Immature natural killer cell (primary cell): ENCODE data around the gene DNMBP. TPM values are rescaled to one million over a fixed set of nuclear protein-coding genes. Genes with fewer than 3 reads are reported as not detected.
"Not testable (repeated sequence)": the region's sequence is repeated elsewhere in the genome, so short reads cannot be mapped to it uniquely, and the experiment has no call there.

ENCODE experiments used
- DNase-seq, 3 donors: peaks; one replicate each; pipeline ENCODE4 v3.0.0; 2022; ENCODE audit warnings: mixed read lengths in 1 of 3
- H3K27ac Mint-ChIP-seq, 6 donors: one replicate each; pipeline ENCODE4 v1.8.0; 2020; ENCODE audit warnings: mixed read lengths in 6 of 6, mild to moderate bottlenecking in 5 of 6, inconsistent platforms in 4 of 6, moderate library complexity in 3 of 6
- H3K27me3 Mint-ChIP-seq, 3 donors: one replicate each; pipeline ENCODE4 v1.8.0; 2020 to 2021; ENCODE audit warnings: low read depth in 3 of 3, mild to moderate bottlenecking in 3 of 3, mixed read lengths in 3 of 3, moderate library complexity in 3 of 3, inconsistent platforms in 1 of 3
- H3K36me3 Mint-ChIP-seq, 3 donors: one replicate each; pipeline ENCODE4 v1.8.0; 2020; ENCODE audit warnings: mixed read lengths in 3 of 3, inconsistent platforms in 2 of 3, mild to moderate bottlenecking in 2 of 3
- H3K4me1 Mint-ChIP-seq, 2 donors: one replicate each; pipeline ENCODE4 v1.8.0; 2020; ENCODE audit warnings: inconsistent platforms in 2 of 2, mild to moderate bottlenecking in 2 of 2, mixed read lengths in 2 of 2, moderate library complexity in 1 of 2
- H3K4me3 Mint-ChIP-seq, 5 donors: one replicate each; pipeline ENCODE4 v1.8.0; 2020; ENCODE audit warnings: mild to moderate bottlenecking in 5 of 5, mixed read lengths in 5 of 5, inconsistent platforms in 3 of 5, moderate library complexity in 3 of 5
- H3K9me3 Mint-ChIP-seq, 6 donors: one replicate each; pipeline ENCODE4 v1.8.0; 2020; ENCODE audit warnings: mild to moderate bottlenecking in 6 of 6, mixed read lengths in 6 of 6, inconsistent platforms in 4 of 6, moderate library complexity in 3 of 6
- polyA plus RNA-seq, 3 donors: library from polyadenylated mRNA; unstranded; fragments of 300-500 nt; fragmentation: Illumina TruSeq; gene quantifications; one replicate each; pipeline ENCODE4 v1.2.3, GENCODE V29; 2021

DNMBP gene
- polyA plus RNA-seq, 3 donors from 2014 or later: 0.41 to 2.8 TPM; not detected in 1

- Mint-ChIP-seq H3K27me3 (peaks cover 0 to 6% (median 0%) of the 10 kb centered on the region in 3 donors), H3K36me3 (peaks cover 0 to 5% (median 4%) of the 10 kb centered on the region in 3 donors), H3K4me3 (peak overlapping the region; percentile 54 to 84 (median 75)), H3K9me3 (no peaks in the 10 kb centered on the region), H3K27ac (peak overlapping the region; percentile 78 to 90 (median 84)), H3K4me1 (peaks cover 24 to 29% of the 10 kb centered on the region in 2 donors)
- DNase-seq: peak; percentile 48 to 57 (median 55)
Observed at GRCh38 chr10:99993701-99994689, 15.8 kb downstream of the DNMBP start.

GRCh38 chr10:99985637-99986036 is 24.1 kb downstream of the DNMBP start:
- not testable (repeated sequence) for H3K9me3 Mint-ChIP-seq, H3K36me3 Mint-ChIP-seq, H3K27me3 Mint-ChIP-seq, H3K27ac Mint-ChIP-seq, H3K4me3 Mint-ChIP-seq, DNase-seq
- H3K4me1 Mint-ChIP-seq: peaks cover 6 to 11% of the 10 kb centered on the region in 2 donors

GRCh38 chr10:99984211-99985034 is 25.3 kb downstream of the DNMBP start:
- DNase-seq: no peak
- Mint-ChIP-seq H3K27ac (no peak overlapping the region), H3K4me3 (no peak overlapping the region), H3K9me3 (no peaks in the 10 kb centered on the region), H3K27me3 (peaks cover 0 to 4% (median 0%) of the 10 kb centered on the region in 3 donors), H3K36me3 (peaks cover 0 to 3% (median 0%) of the 10 kb centered on the region in 3 donors), H3K4me1 (peaks cover 6 to 11% of the 10 kb centered on the region in 2 donors)

- H3K4me1 Mint-ChIP-seq: peaks cover 6 to 11% of the 10 kb centered on the region in 2 donors
- H3K27ac Mint-ChIP-seq: peak overlapping the region in 1 of 6 donors; percentile 4
- no peak for DNase-seq
- H3K9me3 Mint-ChIP-seq: no peaks in the 10 kb centered on the region
- H3K36me3 Mint-ChIP-seq: peaks cover 0 to 3% (median 0%) of the 10 kb centered on the region in 3 donors
- H3K27me3 Mint-ChIP-seq: peaks cover 0 to 4% (median 0%) of the 10 kb centered on the region in 3 donors
- H3K4me3 Mint-ChIP-seq: no peak overlapping the region
Observed at GRCh38 chr10:99983280-99983988, 26.3 kb downstream of the DNMBP start.

- no peak overlapping the region for H3K4me3 Mint-ChIP-seq
- peaks cover 0 to 3% (median 0%) of the 10 kb centered on the region in 3 donors for H3K36me3 Mint-ChIP-seq
- no peak for DNase-seq
- H3K27ac Mint-ChIP-seq: no peak overlapping the region
- H3K4me1 Mint-ChIP-seq: peaks cover 6 to 11% of the 10 kb centered on the region in 2 donors
- H3K9me3 Mint-ChIP-seq: no peaks in the 10 kb centered on the region
- peaks cover 0 to 4% (median 0%) of the 10 kb centered on the region in 3 donors for H3K27me3 Mint-ChIP-seq
Observed at GRCh38 chr10:99982728-99983127, 27.0 kb downstream of the DNMBP start.

- peaks cover 0 to 4% (median 0%) of the 10 kb centered on the region in 3 donors for H3K27me3 Mint-ChIP-seq
- H3K4me3 Mint-ChIP-seq: no peak overlapping the region
- H3K4me1 Mint-ChIP-seq: peaks cover 6 to 11% of the 10 kb centered on the region in 2 donors
- H3K9me3 Mint-ChIP-seq: no peaks in the 10 kb centered on the region
- H3K27ac Mint-ChIP-seq: no peak overlapping the region
- H3K36me3 Mint-ChIP-seq: peaks cover 0 to 3% (median 0%) of the 10 kb centered on the region in 3 donors
- DNase-seq: no peak
Observed at GRCh38 chr10:99981581-99982199, 28.1 kb downstream of the DNMBP start.

GRCh38 chr10:99979066-99979685 is 30.6 kb downstream of the DNMBP start:
- H3K9me3 Mint-ChIP-seq: no peaks in the 10 kb centered on the region
- H3K4me3 Mint-ChIP-seq: no peak overlapping the region
- H3K27me3 Mint-ChIP-seq: peaks cover 0 to 4% (median under 1%) of the 10 kb centered on the region in 3 donors
- H3K36me3 Mint-ChIP-seq: peaks cover 0 to 3% (median 0%) of the 10 kb centered on the region in 3 donors
- peaks cover 9 to 12% of the 10 kb centered on the region in 2 donors for H3K4me1 Mint-ChIP-seq
- no peak overlapping the region for H3K27ac Mint-ChIP-seq
- no peak for DNase-seq

- peaks cover 4 to 7% of the 10 kb centered on the region in 2 donors for H3K4me1 Mint-ChIP-seq
Observed at GRCh38 chr10:99977916-99978315, 31.8 kb downstream of the DNMBP start.

GRCh38 chr10:99976886-99977665 is 32.7 kb downstream of the DNMBP start:
- no peak for DNase-seq
- H3K4me1 Mint-ChIP-seq: peaks cover 4 to 7% of the 10 kb centered on the region in 2 donors
- H3K4me3 Mint-ChIP-seq: no peak overlapping the region

More at GRCh38 chr10:99977916-99978315, 31.8 kb downstream of the DNMBP start:
- Mint-ChIP-seq H3K36me3 (peaks cover 0 to 3% (median 0%) of the 10 kb centered on the region in 3 donors), H3K27ac (peak overlapping the region in 1 of 6 donors; percentile 7), H3K9me3 (no peaks in the 10 kb centered on the region), H3K27me3 (peaks cover 0 to 4% (median 2%) of the 10 kb centered on the region in 3 donors), H3K4me3 (no peak overlapping the region)
- DNase-seq: no peak

GRCh38 chr10:99975942-99976809 is 33.6 kb downstream of the DNMBP start:
- no peak overlapping the region for H3K27ac Mint-ChIP-seq
- no peak overlapping the region for H3K4me3 Mint-ChIP-seq
- H3K9me3 Mint-ChIP-seq: no peaks in the 10 kb centered on the region
- H3K36me3 Mint-ChIP-seq: peaks cover 0 to 3% (median under 1%) of the 10 kb centered on the region in 3 donors
- H3K27me3 Mint-ChIP-seq: peaks cover 0 to 4% (median 2%) of the 10 kb centered on the region in 3 donors
- DNase-seq: no peak
- peaks cover 4 to 7% of the 10 kb centered on the region in 2 donors for H3K4me1 Mint-ChIP-seq

More at GRCh38 chr10:99976886-99977665, 32.7 kb downstream of the DNMBP start:
- peaks cover 0 to 4% (median 2%) of the 10 kb centered on the region in 3 donors for H3K27me3 Mint-ChIP-seq
- no peaks in the 10 kb centered on the region for H3K9me3 Mint-ChIP-seq
- no peak overlapping the region for H3K27ac Mint-ChIP-seq
- H3K36me3 Mint-ChIP-seq: peaks cover 0 to 3% (median 0%) of the 10 kb centered on the region in 3 donors
